Muscle layer of duodenum (tissue), 2 donors: ENCODE data around the gene ASF1B.

Experiments used
- H3K27ac ChIP-seq: one replicate; pipeline ENCODE4 v1.7.0; 2013; ENCODE audit warnings: mild to moderate bottlenecking, low read length
- H3K27me3 ChIP-seq: one replicate; pipeline ENCODE4 v1.7.0; 2013; ENCODE audit warnings: low read depth, mild to moderate bottlenecking, control low read depth, low read length
- H3K36me3 ChIP-seq, 2 donors: one replicate each; pipeline ENCODE4 v1.7.0; 2013; ENCODE audit warnings: low read length in 2 of 2, control low read depth in 1 of 2, mild to moderate bottlenecking in 1 of 2; ENCODE audit not compliant: insufficient read depth in 2 of 2, control insufficient read depth in 1 of 2
- H3K4me1 ChIP-seq, 2 donors: one replicate each; pipeline ENCODE4 v1.7.0; 2013; ENCODE audit warnings: low read length in 2 of 2, mild to moderate bottlenecking in 2 of 2, control low read depth in 1 of 2, moderate library complexity in 1 of 2; ENCODE audit not compliant: insufficient read depth in 2 of 2, control insufficient read depth in 1 of 2
- H3K4me3 ChIP-seq, 2 donors: one replicate each; pipeline ENCODE4 v1.7.0; 2013; ENCODE audit warnings: low read length in 2 of 2, low read depth in 1 of 2, mild to moderate bottlenecking in 1 of 2
- H3K9me3 ChIP-seq, 2 donors: one replicate each; pipeline ENCODE4 v1.7.0; 2013; ENCODE audit warnings: low read length in 2 of 2, control low read depth in 1 of 2, mild to moderate bottlenecking in 1 of 2; ENCODE audit not compliant: control insufficient read depth in 1 of 2
- donor health status: healthy.

ASF1B gene

DNA sequence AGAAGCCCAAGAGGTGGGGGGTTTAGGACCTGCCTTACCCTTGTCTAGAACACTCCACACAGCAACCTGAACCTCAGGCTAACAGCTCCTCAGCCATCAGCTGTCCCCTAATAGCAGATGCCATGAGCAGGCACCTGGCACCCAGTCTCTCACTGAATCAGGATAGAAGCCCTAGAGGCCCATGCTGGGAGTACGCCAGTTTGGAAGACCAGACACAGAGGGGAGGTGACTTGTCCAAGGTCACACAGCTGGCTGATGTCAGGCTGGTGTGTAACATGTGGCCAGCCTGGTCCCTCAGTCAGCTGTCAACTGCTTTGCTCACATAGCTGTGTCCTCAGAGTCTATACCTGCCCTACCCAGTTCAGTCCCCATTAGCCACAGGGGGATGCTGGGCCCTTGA is 33.1 kb downstream of the ASF1B start:
- Histone ChIP-seq H3K36me3 (peaks cover 23 to 49% of the 10 kb centered on the region in 2 donors), H3K4me1 (peaks cover 0 to 11% of the 10 kb centered on the region in 2 donors), H3K27me3 (no peaks in the 10 kb centered on the region), H3K4me3 (no peak overlapping the region), H3K9me3 (no peaks in the 10 kb centered on the region), H3K27ac (no peak overlapping the region)

- Histone ChIP-seq H3K36me3 (peaks cover 27 to 53% of the 10 kb centered on the region in 2 donors), H3K9me3 (no peaks in the 10 kb centered on the region), H3K27me3 (no peaks in the 10 kb centered on the region), H3K27ac (no peak overlapping the region), H3K4me3 (no peak overlapping the region), H3K4me1 (peaks cover 0 to 6% of the 10 kb centered on the region in 2 donors)
These were observed 33.6 kb downstream of the ASF1B start for GRCh38 chr19:14102756-14103155.

- Histone ChIP-seq H3K4me1 (peaks cover 0 to under 1% of the 10 kb centered on the region in 2 donors), H3K4me3 (no peak overlapping the region), H3K9me3 (no peaks in the 10 kb centered on the region), H3K27ac (no peak overlapping the region), H3K36me3 (peaks cover 31 to 58% of the 10 kb centered on the region in 2 donors), H3K27me3 (no peaks in the 10 kb centered on the region)
These were observed 34.2 kb downstream of the ASF1B start for GRCh38 chr19:14102102-14102696.

- H3K27me3 ChIP-seq: no peaks in the 10 kb centered on the region
- H3K27ac ChIP-seq: no peak overlapping the region
- no peaks in the 10 kb centered on the region for H3K4me1 ChIP-seq
- no peaks in the 10 kb centered on the region for H3K9me3 ChIP-seq
- H3K36me3 ChIP-seq: peaks cover 40 to 60% of the 10 kb centered on the region in 2 donors
- no peak overlapping the region for H3K4me3 ChIP-seq
These were observed 35.3 kb downstream of the ASF1B start for GRCh38 chr19:14101003-14101545.

DNA sequence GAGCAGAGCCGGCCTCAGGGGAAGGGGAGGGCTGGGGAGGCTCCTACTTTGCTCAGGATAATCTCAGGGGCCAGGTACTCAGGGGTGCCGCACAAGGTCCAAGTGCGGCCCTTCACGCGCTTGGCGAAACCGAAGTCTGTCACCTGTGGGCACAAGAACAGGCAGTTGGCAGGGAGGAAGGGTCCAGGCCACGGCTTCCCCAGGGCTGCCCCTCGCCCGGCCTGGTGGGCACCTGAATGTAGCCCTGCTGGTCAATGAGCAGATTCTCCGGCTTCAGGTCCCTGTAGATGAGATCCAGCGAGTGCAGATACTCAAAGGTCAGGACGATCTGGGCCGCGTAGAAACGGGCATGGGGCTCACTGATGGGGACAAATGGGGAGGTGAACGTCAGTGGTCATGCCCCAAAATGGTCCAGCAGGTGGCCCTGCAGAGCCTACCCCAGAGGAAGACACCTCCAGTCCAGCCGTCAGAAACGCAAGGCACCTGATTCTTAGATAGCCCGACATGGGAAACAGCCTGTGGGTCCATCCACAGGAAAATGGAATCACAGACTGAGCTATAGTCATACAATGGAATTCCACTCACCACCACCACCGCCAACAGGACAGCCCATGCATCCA is 38.7 kb downstream of the ASF1B start:
- Histone ChIP-seq H3K9me3 (peaks cover 6 to 8% of the 10 kb centered on the region in 2 donors), H3K27me3 (no peaks in the 10 kb centered on the region), H3K4me1 (no peaks in the 10 kb centered on the region), H3K27ac (no peak overlapping the region), H3K36me3 (peaks cover 31 to 39% of the 10 kb centered on the region in 2 donors), H3K4me3 (no peak overlapping the region)

DNA sequence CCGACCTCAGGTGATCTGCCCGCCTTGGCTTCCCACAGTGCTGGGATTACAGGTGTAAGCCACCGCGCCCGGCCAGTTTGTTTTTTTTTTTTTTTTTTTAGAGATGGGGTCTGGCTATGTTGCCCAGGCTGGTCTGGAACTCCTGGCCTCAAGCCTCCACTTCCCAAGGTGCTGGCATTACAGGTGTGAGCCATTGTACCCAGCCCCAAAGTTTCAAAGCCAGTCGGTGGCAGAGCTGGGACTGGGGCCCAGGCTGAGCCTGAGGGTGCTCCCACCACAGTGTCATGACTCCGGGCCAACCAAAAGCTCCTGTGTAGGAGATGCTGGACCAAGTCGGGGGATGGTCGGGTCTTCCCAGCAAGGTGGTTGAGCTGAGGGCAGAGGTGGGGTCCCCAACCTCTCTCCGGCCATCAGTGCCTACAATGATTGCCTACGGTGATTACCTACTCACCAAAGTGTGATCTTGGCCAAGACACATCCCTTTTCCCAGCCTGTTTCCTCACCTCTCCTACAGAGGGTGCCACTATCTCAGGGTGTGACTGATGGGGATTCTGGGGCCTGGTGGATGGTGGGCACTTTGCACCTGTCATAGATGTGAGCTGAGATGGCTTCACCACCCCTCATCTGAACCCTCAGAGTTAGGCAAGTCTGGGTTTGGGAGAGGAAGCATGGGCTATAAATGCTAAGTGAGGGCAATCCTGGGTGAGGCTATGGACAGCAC is 40.0 kb downstream of the ASF1B start:
- Histone ChIP-seq H3K36me3 (peaks cover 25 to 32% of the 10 kb centered on the region in 2 donors), H3K27me3 (no peaks in the 10 kb centered on the region), H3K9me3 (peaks cover 6 to 8% of the 10 kb centered on the region in 2 donors), H3K4me1 (peaks cover 0 to 7% of the 10 kb centered on the region in 2 donors), H3K4me3 (no peak overlapping the region), H3K27ac (no peak overlapping the region)

GRCh38 chr19:14094854-14095253 is 41.5 kb downstream of the ASF1B start:
- Histone ChIP-seq H3K27ac (no peak overlapping the region), H3K4me3 (no peak overlapping the region), H3K9me3 (peaks cover 6 to 8% of the 10 kb centered on the region in 2 donors), H3K27me3 (no peaks in the 10 kb centered on the region), H3K36me3 (peaks cover 16 to 19% of the 10 kb centered on the region in 2 donors), H3K4me1 (peaks cover 0 to 7% of the 10 kb centered on the region in 2 donors)

GRCh38 chr19:14093117-14093823 is 43.1 kb downstream of the ASF1B start:
- Histone ChIP-seq H3K4me1 (peaks cover 0 to 16% of the 10 kb centered on the region in 2 donors), H3K4me3 (no peak overlapping the region), H3K9me3 (peaks cover 6 to 8% of the 10 kb centered on the region in 2 donors), H3K27ac (no peak overlapping the region), H3K27me3 (no peaks in the 10 kb centered on the region), H3K36me3 (peaks cover 16 to 21% of the 10 kb centered on the region in 2 donors)

- H3K36me3 ChIP-seq: peaks cover 6 to 14% of the 10 kb centered on the region in 2 donors
- peak overlapping the region; percentile 72 for H3K27ac ChIP-seq
- H3K4me3 ChIP-seq: peak overlapping the region; percentile 76 to 81
- H3K27me3 ChIP-seq: no peaks in the 10 kb centered on the region
- H3K4me1 ChIP-seq: peaks cover 0 to 16% of the 10 kb centered on the region in 2 donors
- H3K9me3 ChIP-seq: peaks cover 6 to 8% of the 10 kb centered on the region in 2 donors
These were observed 44.5 kb downstream of the ASF1B start for GRCh38 chr19:14091813-14092462.

DNA sequence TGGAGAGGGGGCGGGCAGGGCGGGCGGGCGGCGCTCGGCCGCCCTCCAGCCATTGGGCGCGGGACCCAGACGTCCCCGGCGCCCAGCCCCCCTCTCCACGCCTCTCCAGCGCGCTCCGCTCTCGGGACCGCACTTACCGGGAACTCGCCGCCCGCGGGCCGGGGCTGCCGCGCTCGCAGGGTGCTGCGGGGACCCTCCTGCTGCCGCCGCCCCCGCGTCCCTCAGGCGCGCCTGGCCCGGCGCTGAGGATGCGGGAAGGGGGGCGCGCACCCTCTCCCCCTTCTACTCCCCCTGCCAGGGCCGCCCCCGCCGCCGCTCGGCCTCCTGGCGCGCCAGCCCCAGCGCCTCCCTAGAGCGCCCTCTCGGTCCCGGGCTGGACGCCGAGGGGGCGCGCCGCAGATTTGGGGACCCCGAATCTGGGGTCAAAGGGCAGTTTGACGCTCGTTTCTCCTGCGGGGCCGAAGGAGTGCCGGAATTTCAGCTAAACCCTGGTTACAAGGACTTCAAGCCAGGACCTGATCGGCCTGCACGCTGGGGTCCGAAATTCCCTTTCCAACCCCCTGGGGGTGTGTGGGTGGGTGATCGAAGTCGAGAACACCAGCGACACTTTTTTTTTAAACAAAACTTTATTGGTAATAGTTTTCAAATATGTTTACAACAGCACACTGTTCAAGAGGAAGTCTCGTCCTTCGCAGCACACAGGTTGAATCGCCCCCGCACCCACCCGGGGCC is 45.1 kb downstream of the ASF1B start:
- Histone ChIP-seq H3K36me3 (peaks cover 0 to 7% of the 10 kb centered on the region in 2 donors), H3K27ac (peak overlapping the region; percentile 72), H3K4me3 (peak overlapping the region; percentile 76 to 81), H3K4me1 (peaks cover 0 to 16% of the 10 kb centered on the region in 2 donors), H3K27me3 (no peaks in the 10 kb centered on the region), H3K9me3 (peaks cover 6 to 8% of the 10 kb centered on the region in 2 donors)
